Neural progenitor cell (in vitro differentiated cells): Measurements from ENCODE around the gene MAF.

Source experiments
- EZH2 ChIP-seq: fragments of 200-600 bp; sonication (generic); IDR thresholded peaks from 2 replicates; pipeline ENCODE4 v1.6.1; 2017; ENCODE audit warnings: antibody characterized with exemption, mild to moderate bottlenecking, moderate library complexity
- TF ChIP-seq, protein P1 (sequence below): fragments of 200-600 bp; sonication (generic); IDR thresholded peaks from 2 replicates; pipeline ENCODE4 v1.5.1; 2017; ENCODE audit warnings: antibody characterized with exemption, mild to moderate bottlenecking

- TF ChIP-seq, protein P1, sequence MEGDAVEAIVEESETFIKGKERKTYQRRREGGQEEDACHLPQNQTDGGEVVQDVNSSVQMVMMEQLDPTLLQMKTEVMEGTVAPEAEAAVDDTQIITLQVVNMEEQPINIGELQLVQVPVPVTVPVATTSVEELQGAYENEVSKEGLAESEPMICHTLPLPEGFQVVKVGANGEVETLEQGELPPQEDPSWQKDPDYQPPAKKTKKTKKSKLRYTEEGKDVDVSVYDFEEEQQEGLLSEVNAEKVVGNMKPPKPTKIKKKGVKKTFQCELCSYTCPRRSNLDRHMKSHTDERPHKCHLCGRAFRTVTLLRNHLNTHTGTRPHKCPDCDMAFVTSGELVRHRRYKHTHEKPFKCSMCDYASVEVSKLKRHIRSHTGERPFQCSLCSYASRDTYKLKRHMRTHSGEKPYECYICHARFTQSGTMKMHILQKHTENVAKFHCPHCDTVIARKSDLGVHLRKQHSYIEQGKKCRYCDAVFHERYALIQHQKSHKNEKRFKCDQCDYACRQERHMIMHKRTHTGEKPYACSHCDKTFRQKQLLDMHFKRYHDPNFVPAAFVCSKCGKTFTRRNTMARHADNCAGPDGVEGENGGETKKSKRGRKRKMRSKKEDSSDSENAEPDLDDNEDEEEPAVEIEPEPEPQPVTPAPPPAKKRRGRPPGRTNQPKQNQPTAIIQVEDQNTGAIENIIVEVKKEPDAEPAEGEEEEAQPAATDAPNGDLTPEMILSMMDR, result no peak
- no peak for TF ChIP-seq EZH2
Measured at GRCh38 chr16:79605999-79606398, 5.5 kb upstream of the MAF start.
